Stimulated activated CD4-positive, alpha-beta T cell treated with anti-CD3 and anti-CD28 coated beads, Interleukin-1b, Interleukin-23, amount 100 ng/mL, for 4 hours (primary cell): ENCODE data around the gene CARD6.
"Not testable (repeated sequence)": the region's sequence is repeated elsewhere in the genome, so short reads cannot be mapped to it uniquely, and the experiment has no call there.

Experiments
- DNase-seq, 2 donors: peaks; one replicate each; pipeline ENCODE4 v3.0.0-alpha.2; 2020; ENCODE audit warnings: low read depth in 2 of 2

The CARD6 gene

GRCh38 chr5:40873286-40873880, 32.2 kb downstream of the CARD6 start:
- no peak for DNase-seq

GRCh38 chr5:40875958-40876357, 34.8 kb downstream of the CARD6 start:
- no peak for DNase-seq

- peak in 1 of 2 donors; percentile 12 for DNase-seq
Measured at GRCh38 chr5:40877371-40877988, 36.3 kb downstream of the CARD6 start.

- DNase-seq = no peak
Measured at GRCh38 chr5:40879163-40879942, 38.2 kb downstream of the CARD6 start.

- DNase-seq = no peak
Measured at GRCh38 chr5:40882291-40882690, 41.1 kb downstream of the CARD6 start.

- DNase-seq = not testable (repeated sequence)
Measured at GRCh38 chr5:40883051-40883450, 41.9 kb downstream of the CARD6 start.

- not testable (repeated sequence) for DNase-seq
Measured at GRCh38 chr5:40895440-40896425, 54.6 kb downstream of the CARD6 start.

- DNase-seq = no peak
Measured at GRCh38 chr5:40904205-40904993, 63.2 kb downstream of the CARD6 start.

- no peak for DNase-seq
Measured at GRCh38 chr5:40904994-40905306, 63.8 kb downstream of the CARD6 start.

GRCh38 chr5:40906351-40906751, 65.2 kb downstream of the CARD6 start:
- no peak for DNase-seq

- no peak for DNase-seq
Measured at GRCh38 chr5:40909264-40909663, 68.1 kb downstream of the CARD6 start, which contains the start of gene C7. TSS of gene C7 (plus strand) at chr5:40909497. CDS start at chr5:40909611, 114 bp downstream.

GRCh38 chr5:40909723-40910122, 68.6 kb downstream of the CARD6 start:
- DNase-seq = no peak
